Duodenal mucosa (tissue), 2 donors: ENCODE measurements around the gene AFF4.
A peak's percentile ranks its signal among the peaks of the same experiment; 100 is the strongest.

Experiments
- H3K27ac ChIP-seq: one replicate; pipeline ENCODE4 v1.7.0; 2013; ENCODE audit warnings: low read depth, low read length
- H3K27me3 ChIP-seq, 2 donors: one replicate each; pipeline ENCODE4 v1.7.0; 2013; ENCODE audit warnings: low read length in 2 of 2, control low read depth in 1 of 2; ENCODE audit not compliant: insufficient read depth in 2 of 2, control insufficient read depth in 1 of 2
- H3K36me3 ChIP-seq, 2 donors: one replicate each; pipeline ENCODE4 v1.7.0; 2013; ENCODE audit warnings: low read length in 2 of 2, control low read depth in 1 of 2; ENCODE audit not compliant: insufficient read depth in 2 of 2, control insufficient read depth in 1 of 2
- H3K4me1 ChIP-seq, 2 donors: one replicate each; pipeline ENCODE4 v1.7.0; 2013; ENCODE audit warnings: low read length in 2 of 2, control low read depth in 1 of 2; ENCODE audit not compliant: insufficient read depth in 2 of 2, control insufficient read depth in 1 of 2
- H3K4me3 ChIP-seq, 2 donors: one replicate each; pipeline ENCODE4 v1.7.0; 2013; ENCODE audit warnings: low read length in 2 of 2, low read depth in 1 of 2
- H3K9ac ChIP-seq, 2 donors: one replicate each; pipeline ENCODE4 v1.7.0; 2013; ENCODE audit warnings: low read length in 2 of 2, low read depth in 1 of 2
- H3K9me3 ChIP-seq, 2 donors: one replicate each; pipeline ENCODE4 v1.7.0; 2013; ENCODE audit warnings: low read length in 2 of 2, control low read depth in 1 of 2; ENCODE audit not compliant: control insufficient read depth in 1 of 2

The AFF4 gene

DNA sequence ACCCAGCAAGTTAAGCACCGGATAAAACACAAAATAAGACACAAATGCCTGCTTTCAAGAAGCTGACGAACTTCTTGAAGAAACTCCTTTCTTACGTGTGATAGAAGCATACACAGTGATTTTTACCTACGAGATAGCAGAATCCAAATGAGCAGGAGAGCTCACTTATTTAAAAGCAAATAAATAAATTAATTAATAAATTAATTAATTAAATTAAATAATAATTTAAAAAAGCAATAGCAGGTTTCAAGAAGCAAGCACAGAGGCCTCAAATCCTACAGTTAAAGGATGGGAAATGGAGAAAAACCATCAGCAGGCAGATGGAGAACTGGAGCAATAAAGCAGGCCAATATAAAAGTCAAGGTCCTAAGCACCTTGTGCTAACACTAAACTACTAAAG, 72.6 kb downstream of the AFF4 start:
- H3K36me3 ChIP-seq, result peaks cover 55 to 70% of the 10 kb centered on the region in 2 donors

GRCh38 chr5:132889501-132889900, 73.9 kb downstream of the AFF4 start:
- H3K9ac ChIP-seq, result no peak overlapping the region
- no peaks in the 10 kb centered on the region for H3K9me3 ChIP-seq
- no peaks in the 10 kb centered on the region for H3K4me1 ChIP-seq
- H3K36me3 ChIP-seq, result peaks cover 47 to 58% of the 10 kb centered on the region in 2 donors
- no peak overlapping the region for H3K4me3 ChIP-seq
- H3K27ac ChIP-seq, result no peak overlapping the region
- H3K27me3 ChIP-seq, result no peaks in the 10 kb centered on the region

More for the DNA sequence above, 72.6 kb downstream of the AFF4 start:
- Histone ChIP-seq H3K27ac (no peak overlapping the region), H3K4me3 (no peak overlapping the region), H3K27me3 (no peaks in the 10 kb centered on the region), H3K9ac (no peak overlapping the region), H3K9me3 (no peaks in the 10 kb centered on the region), H3K4me1 (no peaks in the 10 kb centered on the region)

GRCh38 chr5:132887283-132887682, 76.2 kb downstream of the AFF4 start:
- Histone ChIP-seq H3K36me3 (peaks cover 40 to 44% of the 10 kb centered on the region in 2 donors), H3K27ac (no peak overlapping the region)

GRCh38 chr5:132886064-132886823, 77.2 kb downstream of the AFF4 start:
- Histone ChIP-seq H3K27ac (no peak overlapping the region), H3K9me3 (no peaks in the 10 kb centered on the region), H3K4me3 (no peak overlapping the region), H3K36me3 (peaks cover 41 to 46% of the 10 kb centered on the region in 2 donors), H3K9ac (no peak overlapping the region), H3K27me3 (no peaks in the 10 kb centered on the region), H3K4me1 (no peaks in the 10 kb centered on the region)

More at GRCh38 chr5:132887283-132887682, 76.2 kb downstream of the AFF4 start:
- no peaks in the 10 kb centered on the region for H3K9me3 ChIP-seq
- H3K4me3 ChIP-seq, result no peak overlapping the region
- H3K4me1 ChIP-seq, result no peaks in the 10 kb centered on the region
- no peaks in the 10 kb centered on the region for H3K27me3 ChIP-seq
- no peak overlapping the region for H3K9ac ChIP-seq

GRCh38 chr5:132884548-132884947, 78.9 kb downstream of the AFF4 start:
- Histone ChIP-seq H3K4me3 (no peak overlapping the region), H3K4me1 (no peaks in the 10 kb centered on the region), H3K9me3 (no peaks in the 10 kb centered on the region), H3K36me3 (peaks cover 43 to 54% of the 10 kb centered on the region in 2 donors), H3K9ac (no peak overlapping the region), H3K27me3 (no peaks in the 10 kb centered on the region), H3K27ac (no peak overlapping the region)

- H3K27me3 ChIP-seq, result no peaks in the 10 kb centered on the region
- H3K27ac ChIP-seq, result no peak overlapping the region
- H3K9me3 ChIP-seq, result no peaks in the 10 kb centered on the region
- no peaks in the 10 kb centered on the region for H3K4me1 ChIP-seq
- H3K4me3 ChIP-seq, result no peak overlapping the region
- H3K36me3 ChIP-seq, result peaks cover 47 to 50% of the 10 kb centered on the region in 2 donors
- no peak overlapping the region for H3K9ac ChIP-seq
These were observed 80.1 kb downstream of the AFF4 start for GRCh38 chr5:132883261-132883834.

DNA sequence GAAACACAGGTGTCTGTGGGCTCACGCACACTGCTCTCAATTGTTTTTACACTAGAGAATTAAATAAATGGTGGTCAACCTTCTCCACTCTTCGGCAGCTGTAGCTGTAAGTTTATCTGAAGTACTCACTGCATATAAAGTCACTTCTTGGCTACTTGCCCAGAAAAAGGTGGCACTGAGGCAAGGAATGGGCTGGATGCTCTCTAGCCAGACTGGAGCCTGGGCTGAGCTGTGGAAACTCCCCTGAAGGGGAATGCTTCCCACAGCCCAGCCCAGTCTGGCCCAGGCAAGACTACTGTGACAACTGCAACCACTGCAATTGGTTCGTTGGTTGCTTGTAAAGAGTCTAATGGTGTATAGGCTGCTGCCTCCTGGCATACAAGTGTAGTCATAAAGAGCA, 85.5 kb downstream of the AFF4 start:
- Histone ChIP-seq H3K27ac (no peak overlapping the region), H3K4me3 (no peak overlapping the region), H3K27me3 (no peaks in the 10 kb centered on the region), H3K4me1 (peaks cover 3 to 16% of the 10 kb centered on the region in 2 donors), H3K9me3 (no peaks in the 10 kb centered on the region), H3K9ac (no peak overlapping the region), H3K36me3 (peaks cover 30 to 36% of the 10 kb centered on the region in 2 donors)

- Histone ChIP-seq H3K27ac (no peak overlapping the region), H3K4me3 (no peak overlapping the region), H3K27me3 (no peaks in the 10 kb centered on the region), H3K4me1 (peaks cover 8 to 21% of the 10 kb centered on the region in 2 donors), H3K36me3 (peaks cover 29 to 34% of the 10 kb centered on the region in 2 donors), H3K9ac (no peak overlapping the region), H3K9me3 (no peaks in the 10 kb centered on the region)
These were observed 86.0 kb downstream of the AFF4 start for GRCh38 chr5:132877466-132877865.

DNA sequence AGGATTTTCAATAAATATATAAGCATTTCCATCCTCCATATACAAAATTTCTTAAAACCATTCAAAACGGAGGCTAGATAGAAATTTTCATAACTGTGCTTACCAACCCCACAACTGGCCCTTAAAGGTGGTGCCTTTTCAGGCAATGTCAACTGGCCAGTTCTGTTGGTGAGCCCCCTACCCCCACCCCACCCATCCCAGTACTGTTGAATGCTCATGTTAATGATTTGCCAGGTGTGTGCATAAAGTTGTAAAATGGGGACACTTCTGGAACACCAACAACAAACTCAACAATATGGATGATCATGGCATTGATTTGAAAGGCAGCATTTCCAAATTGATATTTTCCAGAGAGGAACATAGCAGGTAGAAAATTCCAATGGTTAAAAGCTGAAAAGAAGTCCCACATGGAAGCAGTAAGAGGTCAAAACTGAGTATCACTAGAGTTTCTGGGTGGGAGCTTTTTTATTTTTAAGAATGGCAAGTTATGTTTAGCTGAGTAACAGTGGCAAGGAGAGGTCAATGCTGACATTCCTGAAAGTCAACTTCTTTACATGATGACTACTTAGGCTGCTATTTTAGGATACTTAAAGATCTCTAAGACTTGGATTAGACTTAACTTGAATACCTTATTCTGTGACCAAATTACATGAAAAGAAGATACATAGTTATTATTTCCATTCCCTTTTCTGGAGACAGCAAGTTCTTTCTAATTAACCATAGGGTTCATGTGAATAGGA, 87.2 kb downstream of the AFF4 start:
- Histone ChIP-seq H3K9me3 (no peaks in the 10 kb centered on the region), H3K9ac (no peak overlapping the region), H3K27ac (no peak overlapping the region), H3K4me1 (peaks cover 16 to 34% of the 10 kb centered on the region in 2 donors), H3K27me3 (no peaks in the 10 kb centered on the region), H3K4me3 (no peak overlapping the region), H3K36me3 (peaks cover 30 to 31% of the 10 kb centered on the region in 2 donors)

GRCh38 chr5:132873930-132874271, 89.5 kb downstream of the AFF4 start:
- peak overlapping the region in 1 of 2 donors; percentile 27 for H3K9ac ChIP-seq

More at GRCh38 chr5:132873930-132874271, 89.5 kb downstream of the AFF4 start:
- H3K27ac ChIP-seq, result peak overlapping the region; percentile 33
- H3K4me1 ChIP-seq, result peaks cover 16 to 38% of the 10 kb centered on the region in 2 donors
- peak overlapping the region; percentile 44 to 53 for H3K4me3 ChIP-seq
- H3K9me3 ChIP-seq, result no peaks in the 10 kb centered on the region
- peaks cover 25 to 33% of the 10 kb centered on the region in 2 donors for H3K36me3 ChIP-seq
- no peaks in the 10 kb centered on the region for H3K27me3 ChIP-seq
